Loucy (cell line): Measurements from ENCODE around the gene RPL37.

Source experiments
- EZH2phosphoT487 ChIP-seq: fragments of 200-600 bp; IDR thresholded peaks from 2 replicates; pipeline ENCODE4 v1.6.1; 2018; ENCODE audit warnings: antibody characterized with exemption, mild to moderate bottlenecking, moderate library complexity, borderline replicate concordance
- TF ChIP-seq, protein P1 (sequence below): fragments of 200-600 bp; sonication (generic); conservative IDR thresholded peaks from 2 replicates; pipeline ENCODE4 v1.5.1; 2014; ENCODE audit warnings: mild to moderate bottlenecking, antibody characterized with exemption, low read length

DNA sequence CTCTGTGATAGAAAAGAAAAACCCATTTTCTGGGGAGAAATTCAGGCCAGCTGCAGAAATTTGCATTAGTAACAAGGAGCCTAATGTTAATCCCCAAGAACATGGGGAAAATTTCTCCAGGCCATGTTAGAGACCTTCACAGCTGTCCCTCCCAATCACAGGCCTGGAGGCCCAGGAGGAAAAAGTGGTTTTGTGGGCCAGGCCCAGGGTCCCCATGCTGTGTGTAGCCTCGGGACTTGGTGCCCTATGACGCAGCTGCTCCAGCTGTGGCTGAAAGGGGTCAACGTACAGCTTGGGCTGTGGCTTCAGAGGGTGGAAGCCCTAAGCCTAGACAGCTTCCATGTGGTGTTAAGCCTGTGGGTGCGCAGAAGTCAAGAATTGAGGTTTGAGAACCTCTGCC is 47.3 kb upstream of the RPL37 start:
- TF ChIP-seq, protein P1, sequence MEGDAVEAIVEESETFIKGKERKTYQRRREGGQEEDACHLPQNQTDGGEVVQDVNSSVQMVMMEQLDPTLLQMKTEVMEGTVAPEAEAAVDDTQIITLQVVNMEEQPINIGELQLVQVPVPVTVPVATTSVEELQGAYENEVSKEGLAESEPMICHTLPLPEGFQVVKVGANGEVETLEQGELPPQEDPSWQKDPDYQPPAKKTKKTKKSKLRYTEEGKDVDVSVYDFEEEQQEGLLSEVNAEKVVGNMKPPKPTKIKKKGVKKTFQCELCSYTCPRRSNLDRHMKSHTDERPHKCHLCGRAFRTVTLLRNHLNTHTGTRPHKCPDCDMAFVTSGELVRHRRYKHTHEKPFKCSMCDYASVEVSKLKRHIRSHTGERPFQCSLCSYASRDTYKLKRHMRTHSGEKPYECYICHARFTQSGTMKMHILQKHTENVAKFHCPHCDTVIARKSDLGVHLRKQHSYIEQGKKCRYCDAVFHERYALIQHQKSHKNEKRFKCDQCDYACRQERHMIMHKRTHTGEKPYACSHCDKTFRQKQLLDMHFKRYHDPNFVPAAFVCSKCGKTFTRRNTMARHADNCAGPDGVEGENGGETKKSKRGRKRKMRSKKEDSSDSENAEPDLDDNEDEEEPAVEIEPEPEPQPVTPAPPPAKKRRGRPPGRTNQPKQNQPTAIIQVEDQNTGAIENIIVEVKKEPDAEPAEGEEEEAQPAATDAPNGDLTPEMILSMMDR, result no peak
- TF ChIP-seq EZH2phosphoT487, result no peak
